ENCODE measurements around the gene PRSS16. TPM values are rescaled to one million over a fixed set of nuclear protein-coding genes. Genes with fewer than 3 reads are reported as not detected.

PRSS16 gene
- total and polyA plus RNA-seq, 9 of the 15 experiments (the other 6 are each of a cell fraction or from before 2014, with no cell fraction given), result 4.5 to 21.3 (median 12.1) TPM

GRCh38 chr6:27275025-27275956 is 27.8 kb downstream of the PRSS16 start (continued):
- TF ChIP-seq, protein P1, sequence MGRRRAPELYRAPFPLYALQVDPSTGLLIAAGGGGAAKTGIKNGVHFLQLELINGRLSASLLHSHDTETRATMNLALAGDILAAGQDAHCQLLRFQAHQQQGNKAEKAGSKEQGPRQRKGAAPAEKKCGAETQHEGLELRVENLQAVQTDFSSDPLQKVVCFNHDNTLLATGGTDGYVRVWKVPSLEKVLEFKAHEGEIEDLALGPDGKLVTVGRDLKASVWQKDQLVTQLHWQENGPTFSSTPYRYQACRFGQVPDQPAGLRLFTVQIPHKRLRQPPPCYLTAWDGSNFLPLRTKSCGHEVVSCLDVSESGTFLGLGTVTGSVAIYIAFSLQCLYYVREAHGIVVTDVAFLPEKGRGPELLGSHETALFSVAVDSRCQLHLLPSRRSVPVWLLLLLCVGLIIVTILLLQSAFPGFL (CRISPR knock-in tag; IDR thresholded peaks at IDR 0.05), result peak; percentile 42; the same call in 1 of the 2 replicates
- TF ChIP-seq SNRNP70 (optimal IDR thresholded peaks at IDR 0.05; ENCODE audit: low read depth, low read length) (no peak), EHMT2 (IDR thresholded peaks at IDR 0.05) (0 out of 2 replicates have a peak, but pooled peaks have one; percentile 18), TGIF2 (CRISPR knock-in tag; IDR thresholded peaks at IDR 0.05) (no peak), CUX1 (CRISPR knock-in tag; IDR thresholded peaks at IDR 0.05) (no peak), MAZ (CRISPR knock-in tag; conservative IDR thresholded peaks at IDR 0.05 in 1 of 2, IDR thresholded peaks at IDR 0.05 in 1 of 2) (peak; percentile 79 to 89), ZNF41 (CRISPR knock-in tag; conservative IDR thresholded peaks at IDR 0.05) (peak; percentile 64; the same call in 1 of the 2 replicates), MTA3 (IDR thresholded peaks at IDR 0.05; ENCODE audit: borderline replicate concordance) (no peak), ZNF407 (IDR thresholded peaks at IDR 0.05; ENCODE audit: low read depth) (no peak), TOE1 (IDR thresholded peaks at IDR 0.05; ENCODE audit: borderline replicate concordance) (0 out of 2 replicates have a peak, but pooled peaks have one; percentile 39), TOE1 (CRISPR knock-in tag; IDR thresholded peaks at IDR 0.05; ENCODE audit: borderline replicate concordance, low read depth) (no peak)

Data from K562 (cell line).